Measurements from ENCODE around the gene EIF4G3. TPM values are rescaled to one million over a fixed set of nuclear protein-coding genes. Genes with fewer than 3 reads are reported as not detected.
A peak's percentile ranks its signal among the peaks of the same experiment; 100 is the strongest.

The EIF4G3 gene
- total and polyA plus RNA-seq, 4 donors = 16.5 to 59.8 (median 33.4) TPM

DNA sequence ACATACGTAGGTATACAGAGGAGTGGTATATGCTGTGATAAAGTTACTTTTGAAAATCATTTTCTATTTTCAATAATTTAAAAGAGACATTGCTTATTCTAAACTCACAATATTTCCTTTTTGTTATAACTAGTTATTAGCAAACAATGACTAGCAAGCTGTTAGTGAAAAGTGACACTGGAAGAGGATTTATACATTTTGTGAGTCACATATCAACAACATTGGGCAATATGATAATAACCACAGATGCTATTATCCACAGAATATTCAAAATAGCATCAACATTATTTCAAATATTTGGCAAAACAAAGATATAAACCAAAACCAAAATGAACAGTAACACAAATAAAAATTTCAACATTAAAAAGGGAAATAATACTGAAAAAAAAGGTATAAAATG, 285.6 kb downstream of the EIF4G3 start:
- H3K4me1 ChIP-seq (ENCODE audit: control insufficient read depth in 5 of 5, insufficient read depth in 5 of 5, low read length in 5 of 5) = no peaks in the 10 kb centered on the region
- no peaks in the 10 kb centered on the region for H3K9me3 ChIP-seq (ENCODE audit: control insufficient read depth in 4 of 4, insufficient read depth in 3 of 4, low read length in 3 of 4)
- 98 to 100% methylated on average over 1 of the region's 1 CpG for WGBS, 2 donors
- H3K27ac ChIP-seq (ENCODE audit: low read depth in 1 of 2, low read length in 1 of 2) = no peak overlapping the region
- no peaks in the 10 kb centered on the region for H3K27me3 ChIP-seq (ENCODE audit: control insufficient read depth in 3 of 3, insufficient read depth in 3 of 3, low read length in 2 of 3)
- DNase-seq (no peak), ATAC-seq (ENCODE audit: insufficient read depth, low FRiP score) (no peak)
- TF ChIP-seq, protein P1, sequence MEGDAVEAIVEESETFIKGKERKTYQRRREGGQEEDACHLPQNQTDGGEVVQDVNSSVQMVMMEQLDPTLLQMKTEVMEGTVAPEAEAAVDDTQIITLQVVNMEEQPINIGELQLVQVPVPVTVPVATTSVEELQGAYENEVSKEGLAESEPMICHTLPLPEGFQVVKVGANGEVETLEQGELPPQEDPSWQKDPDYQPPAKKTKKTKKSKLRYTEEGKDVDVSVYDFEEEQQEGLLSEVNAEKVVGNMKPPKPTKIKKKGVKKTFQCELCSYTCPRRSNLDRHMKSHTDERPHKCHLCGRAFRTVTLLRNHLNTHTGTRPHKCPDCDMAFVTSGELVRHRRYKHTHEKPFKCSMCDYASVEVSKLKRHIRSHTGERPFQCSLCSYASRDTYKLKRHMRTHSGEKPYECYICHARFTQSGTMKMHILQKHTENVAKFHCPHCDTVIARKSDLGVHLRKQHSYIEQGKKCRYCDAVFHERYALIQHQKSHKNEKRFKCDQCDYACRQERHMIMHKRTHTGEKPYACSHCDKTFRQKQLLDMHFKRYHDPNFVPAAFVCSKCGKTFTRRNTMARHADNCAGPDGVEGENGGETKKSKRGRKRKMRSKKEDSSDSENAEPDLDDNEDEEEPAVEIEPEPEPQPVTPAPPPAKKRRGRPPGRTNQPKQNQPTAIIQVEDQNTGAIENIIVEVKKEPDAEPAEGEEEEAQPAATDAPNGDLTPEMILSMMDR (IDR thresholded peaks at IDR 0.05; ENCODE audit: control extremely low read depth, extremely low read depth) = no peak
- H3K9ac ChIP-seq (ENCODE audit: insufficient read depth in 1 of 2, low read length in 2 of 2) = no peak overlapping the region
- no peak overlapping the region for H3K4me3 ChIP-seq
- peaks cover 8 to 24% (median 22%) of the 10 kb centered on the region in 4 donors for H3K36me3 ChIP-seq (ENCODE audit: control insufficient read depth in 4 of 4, insufficient read depth in 4 of 4, low read length in 4 of 4)

GRCh38 chr1:20887246-20887645, 289.5 kb downstream of the EIF4G3 start:
- H3K9me3 ChIP-seq (ENCODE audit: control insufficient read depth in 4 of 4, insufficient read depth in 3 of 4, low read length in 3 of 4) = no peaks in the 10 kb centered on the region
- no peak for DNase-seq
- H3K36me3 ChIP-seq (ENCODE audit: control insufficient read depth in 4 of 4, insufficient read depth in 4 of 4, low read length in 4 of 4) = peaks cover 7 to 13% (median 9%) of the 10 kb centered on the region in 4 donors
- H3K4me1 ChIP-seq (ENCODE audit: control insufficient read depth in 5 of 5, insufficient read depth in 5 of 5, low read length in 5 of 5) = no peaks in the 10 kb centered on the region
- no peak overlapping the region for H3K9ac ChIP-seq (ENCODE audit: insufficient read depth in 1 of 2, low read length in 2 of 2)
- no peak overlapping the region for H3K27ac ChIP-seq (ENCODE audit: low read depth in 1 of 2, low read length in 1 of 2)
- no peaks in the 10 kb centered on the region for H3K27me3 ChIP-seq (ENCODE audit: control insufficient read depth in 3 of 3, insufficient read depth in 3 of 3, low read length in 2 of 3)
- H3K4me3 ChIP-seq = no peak overlapping the region
- TF ChIP-seq, protein P1 (IDR thresholded peaks at IDR 0.05; ENCODE audit: control extremely low read depth, extremely low read depth) = no peak
- WGBS, 2 donors = 93 to 99% methylated on average over 2 of the region's 2 CpGs
- ATAC-seq (ENCODE audit: insufficient read depth, low FRiP score) = no peak

DNA sequence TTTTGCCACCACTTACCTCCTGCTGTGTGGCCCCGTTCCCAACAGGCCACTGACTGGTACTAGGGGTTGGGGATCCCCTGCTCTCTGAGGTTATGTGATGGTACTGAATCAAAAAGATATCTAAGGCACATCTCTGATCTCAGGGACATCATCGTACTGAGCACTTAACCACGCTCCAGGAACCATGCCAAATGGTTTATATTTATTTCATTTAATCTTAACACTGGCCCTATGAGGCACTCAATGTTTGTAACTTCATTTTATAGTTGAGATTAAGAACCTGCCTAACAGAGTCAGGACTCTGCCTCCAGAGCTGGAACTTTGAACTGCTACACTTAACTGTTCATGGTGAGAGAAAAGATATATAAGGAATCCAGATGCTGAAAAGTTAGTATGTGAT, 291.6 kb downstream of the EIF4G3 start:
- 87 to 89% methylated on average over 3 of the region's 3 CpGs for WGBS, 2 donors

More for the DNA sequence above, 291.6 kb downstream of the EIF4G3 start:
- peaks cover 0 to 6% (median 2%) of the 10 kb centered on the region in 4 donors for H3K36me3 ChIP-seq (ENCODE audit: control insufficient read depth in 4 of 4, insufficient read depth in 4 of 4, low read length in 4 of 4)
- no peak overlapping the region for H3K4me3 ChIP-seq
- H3K27me3 ChIP-seq (ENCODE audit: control insufficient read depth in 3 of 3, insufficient read depth in 3 of 3, low read length in 2 of 3) = no peaks in the 10 kb centered on the region
- H3K4me1 ChIP-seq (ENCODE audit: control insufficient read depth in 5 of 5, insufficient read depth in 5 of 5, low read length in 5 of 5) = no peaks in the 10 kb centered on the region
- peak in 1 of 3 donors; percentile 23 for DNase-seq
- H3K9me3 ChIP-seq (ENCODE audit: control insufficient read depth in 4 of 4, insufficient read depth in 3 of 4, low read length in 3 of 4) = no peaks in the 10 kb centered on the region
- TF ChIP-seq, protein P1 (IDR thresholded peaks at IDR 0.05; ENCODE audit: control extremely low read depth, extremely low read depth) = no peak
- H3K27ac ChIP-seq (ENCODE audit: low read depth in 1 of 2, low read length in 1 of 2) = no peak overlapping the region
- no peak overlapping the region for H3K9ac ChIP-seq (ENCODE audit: insufficient read depth in 1 of 2, low read length in 2 of 2)
- ATAC-seq (ENCODE audit: insufficient read depth, low FRiP score) = no peak
